AG04450 (cell line): Measurements from ENCODE around the gene FBXO28. TPM values are rescaled to one million over a fixed set of nuclear protein-coding genes. Genes with fewer than 3 reads are reported as not detected.

Experiments used
- CTCF ChIA-PET: fragments of 300-600, 350-600 bp; formaldehyde crosslinking; extraction: SDS; loops from one replicate; lab custom pipeline; 2022; ENCODE audit warnings: antibody characterized with exemption, inconsistent platforms; lab: Charles Lee
- POLR2A ChIA-PET: fragments of 350-600 bp; formaldehyde crosslinking; extraction: SDS; loops from one replicate; lab custom pipeline; 2021; ENCODE audit warnings: antibody characterized with exemption, inconsistent platforms; lab: Yijun Ruan, JAX
- DNase-seq: peaks from one replicate; pipeline ENCODE4 v3.0.0-alpha.2; 2011; ENCODE audit warnings: low read depth, low spot score
- H3K27ac ChIP-seq: one replicate; pipeline ENCODE4 v1.5.1; 2012; ENCODE audit warnings: low read depth, low read length, control low read depth
- H3K27me3 ChIP-seq: one replicate; pipeline ENCODE4 v1.6.0; 2012; ENCODE audit warnings: low read length; ENCODE audit not compliant: control insufficient read depth, insufficient read depth
- H3K4me3 ChIP-seq: 2 replicates; pipeline ENCODE4 v1.5.1; 2011; ENCODE audit warnings: mild to moderate bottlenecking, low read depth, low read length, control low read depth
- H3K9me3 ChIP-seq: 2 replicates; pipeline ENCODE4 v1.5.1; 2012; ENCODE audit warnings: low read length; ENCODE audit not compliant: control insufficient read depth, insufficient read depth
- polyA plus RNA-seq: library from polyadenylated mRNA; depleted of rRNA; stranded (reverse); fragments of >200 nt; gene quantifications from 2 replicates; pipeline ENCODE4 v1.2.3, GENCODE V29; 2011
- TF ChIP-seq, protein P1 (sequence below): IDR thresholded peaks from 2 replicates; pipeline ENCODE4 v1.5.1; 2011; ENCODE audit warnings: low read depth, low read length, control low read depth, inconsistent platforms

The FBXO28 gene
- polyA plus RNA-seq, 1 experiment: 27.2 TPM

- ChIA-PET POLR2A (no interaction called here), CTCF (no interaction called here)
- Histone ChIP-seq H3K4me3 (no peak overlapping the region), H3K27ac (no peak overlapping the region), H3K27me3 (no peaks in the 10 kb centered on the region), H3K9me3 (no peaks in the 10 kb centered on the region)
- TF ChIP-seq, protein P1, sequence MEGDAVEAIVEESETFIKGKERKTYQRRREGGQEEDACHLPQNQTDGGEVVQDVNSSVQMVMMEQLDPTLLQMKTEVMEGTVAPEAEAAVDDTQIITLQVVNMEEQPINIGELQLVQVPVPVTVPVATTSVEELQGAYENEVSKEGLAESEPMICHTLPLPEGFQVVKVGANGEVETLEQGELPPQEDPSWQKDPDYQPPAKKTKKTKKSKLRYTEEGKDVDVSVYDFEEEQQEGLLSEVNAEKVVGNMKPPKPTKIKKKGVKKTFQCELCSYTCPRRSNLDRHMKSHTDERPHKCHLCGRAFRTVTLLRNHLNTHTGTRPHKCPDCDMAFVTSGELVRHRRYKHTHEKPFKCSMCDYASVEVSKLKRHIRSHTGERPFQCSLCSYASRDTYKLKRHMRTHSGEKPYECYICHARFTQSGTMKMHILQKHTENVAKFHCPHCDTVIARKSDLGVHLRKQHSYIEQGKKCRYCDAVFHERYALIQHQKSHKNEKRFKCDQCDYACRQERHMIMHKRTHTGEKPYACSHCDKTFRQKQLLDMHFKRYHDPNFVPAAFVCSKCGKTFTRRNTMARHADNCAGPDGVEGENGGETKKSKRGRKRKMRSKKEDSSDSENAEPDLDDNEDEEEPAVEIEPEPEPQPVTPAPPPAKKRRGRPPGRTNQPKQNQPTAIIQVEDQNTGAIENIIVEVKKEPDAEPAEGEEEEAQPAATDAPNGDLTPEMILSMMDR: no peak
- no peak for DNase-seq
Measured at GRCh38 chr1:224113005-224113404, 906 bp upstream of the FBXO28 start.

- ChIA-PET POLR2A (no interaction called here), CTCF (interaction anchor here (0.6 kb wide), 1 partner anchor 69 kb away, joined by 4 read pairs; no protein-coding TSS in a partner anchor)
- Histone ChIP-seq H3K9me3 (no peaks in the 10 kb centered on the region), H3K27ac (no peak overlapping the region), H3K4me3 (peak overlapping the region; percentile 91), H3K27me3 (no peaks in the 10 kb centered on the region)
- TF ChIP-seq, protein P1: no peak
- no peak for DNase-seq
Measured at GRCh38 chr1:224113545-224113917, 380 bp upstream of the FBXO28 start.

GRCh38 chr1:224114787-224115175 is 870 bp downstream of the FBXO28 start:
- TF ChIP-seq, protein P1: no peak
- Histone ChIP-seq H3K9me3 (no peaks in the 10 kb centered on the region), H3K4me3 (peak overlapping the region; percentile 91), H3K27me3 (no peaks in the 10 kb centered on the region), H3K27ac (peak overlapping the region; percentile 69)
- ChIA-PET POLR2A (no interaction called here), CTCF (interaction anchor here (0.5 to 4.5 kb wide), 3 partner anchors 219 to 764 kb away, joined by 3 to 74 read pairs (median 20); no protein-coding TSS in a partner anchor)
- no peak for DNase-seq

DNA sequence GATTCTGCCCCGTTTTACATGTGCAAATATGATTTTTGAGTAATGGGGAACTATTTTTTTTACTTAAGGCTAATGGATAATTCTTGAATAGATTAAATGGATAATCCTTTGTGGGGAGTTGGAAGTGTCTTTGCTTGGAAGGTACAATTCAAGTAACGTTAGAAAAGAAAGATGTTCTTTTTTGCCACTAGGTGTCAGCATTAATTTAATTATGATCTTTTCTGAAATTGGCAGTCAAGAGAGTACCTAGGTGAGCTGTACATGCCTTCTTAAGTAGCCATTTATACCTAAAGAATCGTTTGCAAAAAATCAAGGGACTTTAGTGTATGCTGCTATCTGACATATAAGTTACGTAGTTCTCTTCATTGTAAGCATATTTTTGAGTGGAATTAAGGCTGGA is 2.2 kb downstream of the FBXO28 start:
- H3K9me3 ChIP-seq: no peaks in the 10 kb centered on the region
- ChIA-PET CTCF (interaction anchor here (0.6 to 4.5 kb wide), 23 partner anchors 9 to 807 kb away, joined by 3 to 74 read pairs (median 4); partner anchors contain the start of gene NVL), POLR2A (interaction anchor here (0.6 to 1.0 kb wide), 3 partner anchors 113 to 214 kb away, joined by 3 to 9 read pairs (median 4); partner anchors contain the start of gene NVL)
- DNase-seq: peak; percentile 21
- TF ChIP-seq, protein P1: peak; percentile 49
- H3K27me3 ChIP-seq: no peaks in the 10 kb centered on the region
- H3K4me3 ChIP-seq: no peak overlapping the region; the same call in 1 of the 2 replicates
- H3K27ac ChIP-seq: no peak overlapping the region

- ChIA-PET CTCF (interaction anchor here (1.0 to 4.5 kb wide), 2 partner anchors 215 to 339 kb away, joined by 5 to 74 read pairs; no protein-coding TSS in a partner anchor), POLR2A (interaction anchor here (0.6 kb wide), 1 partner anchor 64 kb away, joined by 5 read pairs; no protein-coding TSS in a partner anchor)
- no peak for DNase-seq
- TF ChIP-seq, protein P1: no peak
- Histone ChIP-seq H3K27ac (no peak overlapping the region), H3K9me3 (no peaks in the 10 kb centered on the region), H3K27me3 (no peaks in the 10 kb centered on the region), H3K4me3 (no peak overlapping the region)
Measured at GRCh38 chr1:224118688-224119087, 4.8 kb downstream of the FBXO28 start.
